Sigmoid colon (tissue), 7 donors: ENCODE data around the gene TUBB. TPM values are rescaled to one million over a fixed set of nuclear protein-coding genes. Genes with fewer than 3 reads are reported as not detected.
"Not testable (repeated sequence)": the region's sequence is repeated elsewhere in the genome, so short reads cannot be mapped to it uniquely, and the experiment has no call there.

Source experiments
- DNase-seq: peaks from one replicate; pipeline ENCODE4 v3.0.0-alpha.2; 2019
- H3K27ac ChIP-seq, 4 donors: fragments of 200-600 bp; sonication (generic); one replicate each; pipeline ENCODE4 v1.5.1; 2016 to 2019; ENCODE audit warnings: mild to moderate bottlenecking in 1 of 4
- H3K27me3 ChIP-seq, 3 donors: fragments of 200-600 bp; sonication (generic); one replicate each; pipeline ENCODE4 v1.5.1; 2019; ENCODE audit warnings: mild to moderate bottlenecking in 1 of 3
- H3K36me3 ChIP-seq, 4 donors: fragments of 200-600 bp; sonication (generic); one replicate each; pipeline ENCODE4 v1.5.1; 2016 to 2019
- H3K4me1 ChIP-seq, 4 donors: fragments of 200-600 bp; sonication (generic); one replicate each; pipeline ENCODE4 v1.5.1; 2017 to 2019
- H3K4me3 ChIP-seq, 4 donors: fragments of 200-600 bp; sonication (generic); one replicate each; pipeline ENCODE4 v1.5.1; 2017 to 2019; ENCODE audit warnings: mild to moderate bottlenecking in 2 of 4, moderate library complexity in 1 of 4
- H3K9me3 ChIP-seq, 4 donors: fragments of 200-600 bp in 3 of 4; sonication (generic) in 3 of 4; one replicate each; pipeline versions ENCODE4 v1.5.1 to v1.6.1; 2013 to 2019
- CTCF ChIP-seq, 4 experiments: fragments of 450-650 bp in 3 of 4; fragments of 200-600 bp in 1 of 4; IDR thresholded peaks; one replicate each; pipeline ENCODE4 v1.5.1; 2016 to 2019; ENCODE audit warnings: antibody characterized with exemption in 4 of 4, mild to moderate bottlenecking in 3 of 4, moderate library complexity in 2 of 4
- EP300 ChIP-seq, 4 donors: sonication (generic); formaldehyde crosslinking; IDR thresholded peaks; one replicate each; pipeline ENCODE4 v1.6.1; 2017; ENCODE audit warnings: antibody characterized with exemption in 4 of 4
- POLR2A ChIP-seq, 2 donors: fragments of 450-650 bp; IDR thresholded peaks; one replicate each; pipeline ENCODE4 v1.6.1; 2016; ENCODE audit warnings: antibody characterized with exemption in 2 of 2, mild to moderate bottlenecking in 2 of 2, moderate library complexity in 2 of 2
- POLR2AphosphoS5 ChIP-seq, 4 donors: sonication (generic); formaldehyde crosslinking; IDR thresholded peaks; one replicate each; pipeline ENCODE4 v1.6.1; 2017; ENCODE audit warnings: antibody characterized with exemption in 4 of 4
- WGBS, 2 donors: extraction: QIAGEN DNeasy Blood & Tissue Kit; methylation state at CpG; one replicate each; pipeline ENCODE4 v1.1.7; 2013; 5-methylcytosine and 5-hydroxymethylcytosine counted together
- intact Hi-C: fragments of 100-400 bp; cut with DNase I; formaldehyde crosslinking; loops from one replicate; pipeline ENCODE4 v1.15.1; 2023
- polyA plus RNA-seq, 3 donors: library from polyadenylated mRNA; stranded (reverse); fragments of 200-250 nt; gene quantifications; one replicate each; pipeline ENCODE4 v1.2.3, GENCODE V29; 2013
- total RNA-seq, 4 donors: library from RNA; depleted of rRNA; stranded (reverse); fragments of >200 nt; gene quantifications; one replicate each; pipeline ENCODE4 v1.1.0, GENCODE V29; 2016
- donor health status: healthy with polysubstance abuse.
- donor health status: Bipolar disorder and iron deficiency.
- donor health status: healthy.

Gene TUBB
- total and polyA plus RNA-seq, 7 donors = 96.1 to 306 (median 267) TPM

GRCh38 chr6:30721198-30722024, 1.3 kb downstream of the TUBB start:
- Histone ChIP-seq H3K36me3 (peaks cover 16 to 40% (median 27%) of the 10 kb centered on the region in 4 donors), H3K27ac (peak overlapping the region; percentile 95 to 98 (median 96)), H3K27me3 (no peaks in the 10 kb centered on the region), H3K4me3 (peak overlapping the region; percentile 70 to 80 (median 78)), H3K9me3 (no peaks in the 10 kb centered on the region), H3K4me1 (peaks cover 0 to 68% (median 46%) of the 10 kb centered on the region in 4 donors)
- intact Hi-C loops = loop anchor here (1.0 kb wide), 2 partner anchors 42 to 106 kb away; no protein-coding TSS in a partner anchor
- TF ChIP-seq POLR2A (IDR thresholded peaks at IDR 0.05) (peak in 1 of 2 donors; percentile 28), CTCF (IDR thresholded peaks at IDR 0.05) (peak in 1 of 4 experiments; percentile 42), EP300 (IDR thresholded peaks at IDR 0.05) (peak in 1 of 4 donors; percentile 37), POLR2AphosphoS5 (IDR thresholded peaks at IDR 0.05) (peak; percentile 62 to 91 (median 80))
- peak; percentile 96 for DNase-seq
- WGBS, 2 donors = 1% methylated on average over 71 of the region's 71 CpGs

GRCh38 chr6:30722025-30722279, 1.8 kb downstream of the TUBB start:
- H3K27me3 ChIP-seq, H3K9me3 ChIP-seq: not testable (repeated sequence)
- intact Hi-C loops = loop anchor here (1.0 kb wide), 1 partner anchor 43 kb away; no protein-coding TSS in a partner anchor
- DNase-seq = peak; percentile 82
- peak overlapping the region; percentile 52 to 80 (median 78) for H3K4me3 ChIP-seq
- H3K36me3 ChIP-seq = peaks cover 16 to 45% (median 29%) of the 10 kb centered on the region in 4 donors
- H3K4me1 ChIP-seq = peaks cover 0 to 63% (median 44%) of the 10 kb centered on the region in 4 donors
- 5 to 7% methylated on average over 10 of the region's 10 CpGs for WGBS, 2 donors
- peak overlapping the region; percentile 95 to 98 (median 96) for H3K27ac ChIP-seq

- peak overlapping the region; percentile 52 to 80 (median 78) for H3K4me3 ChIP-seq
- WGBS, 2 donors = 8 to 13% methylated on average over 27 of the region's 27 CpGs
- peaks cover 16 to 51% (median 32%) of the 10 kb centered on the region in 4 donors for H3K36me3 ChIP-seq
- no peaks in the 10 kb centered on the region for H3K9me3 ChIP-seq
- H3K27ac ChIP-seq = peak overlapping the region; percentile 95 to 98 (median 96)
- intact Hi-C loops = loop anchor here (1.0 kb wide), 1 partner anchor 43 kb away; no protein-coding TSS in a partner anchor
- H3K4me1 ChIP-seq = peaks cover 0 to 67% (median 44%) of the 10 kb centered on the region in 4 donors
- no peaks in the 10 kb centered on the region for H3K27me3 ChIP-seq
- peak; percentile 89 for DNase-seq
- TF ChIP-seq CTCF (IDR thresholded peaks at IDR 0.05) (peak; percentile 93 to 99 (median 96)), POLR2AphosphoS5 (IDR thresholded peaks at IDR 0.05) (peak; percentile 4 to 64 (median 58)), EP300 (IDR thresholded peaks at IDR 0.05) (no peak), POLR2A (IDR thresholded peaks at IDR 0.05) (no peak)
Observed at GRCh38 chr6:30722280-30723112, 2.3 kb downstream of the TUBB start.

GRCh38 chr6:30723159-30723842, 3.1 kb downstream of the TUBB start:
- H3K9me3 ChIP-seq, DNase-seq, intact Hi-C loops, H3K4me3 ChIP-seq, H3K27me3 ChIP-seq: not testable (repeated sequence)
- H3K36me3 ChIP-seq = peaks cover 20 to 59% (median 36%) of the 10 kb centered on the region in 4 donors
- WGBS, 2 donors = 63 to 78% methylated on average over 16 of the region's 16 CpGs
- H3K4me1 ChIP-seq = peaks cover 0 to 69% (median 41%) of the 10 kb centered on the region in 4 donors
- H3K27ac ChIP-seq = peak overlapping the region in 3 of 4 donors; percentile 95 to 98 (median 96)

- H3K4me1 ChIP-seq = peaks cover 0 to 65% (median 41%) of the 10 kb centered on the region in 4 donors
Observed at GRCh38 chr6:30723843-30724741, 3.9 kb downstream of the TUBB start.

More at GRCh38 chr6:30723843-30724741, 3.9 kb downstream of the TUBB start:
- H3K27me3 ChIP-seq, DNase-seq, H3K9me3 ChIP-seq, H3K4me3 ChIP-seq, intact Hi-C loops: not testable (repeated sequence)
- peak in 2 of 4 donors; percentile 5 to 22 for TF ChIP-seq POLR2AphosphoS5 (IDR thresholded peaks at IDR 0.05)
- 65 to 74% methylated on average over 29 of the region's 29 CpGs for WGBS, 2 donors
- H3K27ac ChIP-seq = peak overlapping the region in 3 of 4 donors; percentile 95 to 98 (median 96)
- H3K36me3 ChIP-seq = peaks cover 20 to 66% (median 38%) of the 10 kb centered on the region in 4 donors
